Hepatocyte (in vitro differentiated cells): ENCODE measurements around the gene COMT. TPM values are rescaled to one million over a fixed set of nuclear protein-coding genes. Genes with fewer than 3 reads are reported as not detected.

Source experiments
- DNase-seq: peaks from one replicate; pipeline ENCODE4 v3.0.0-alpha.2; 2016; ENCODE audit warnings: low spot score
- H2AFZ ChIP-seq: fragments of 200-600 bp; sonication (generic); 2 replicates; pipeline ENCODE4 v1.6.0; 2016; ENCODE audit warnings: antibody characterized with exemption, mild to moderate bottlenecking
- H3K27ac ChIP-seq: fragments of 200-600 bp; sonication (generic); 2 replicates; pipeline ENCODE4 v1.5.1; 2016; ENCODE audit warnings: mild to moderate bottlenecking
- H3K27me3 ChIP-seq: fragments of 200-600 bp; sonication (generic); 2 replicates; pipeline ENCODE4 v1.6.1; 2016
- H3K36me3 ChIP-seq: fragments of 200-600 bp; sonication (generic); replicated peaks from 2 replicates; pipeline ENCODE4 v1.5.1; 2016; ENCODE audit warnings: low read depth; ENCODE audit not compliant: insufficient read depth
- H3K4me1 ChIP-seq: fragments of 200-600 bp; sonication (generic); 2 replicates; pipeline ENCODE4 v1.5.1; 2016; ENCODE audit warnings: mild to moderate bottlenecking, moderate library complexity; ENCODE audit not compliant: insufficient read depth
- H3K4me2 ChIP-seq: fragments of 200-600 bp; sonication (generic); 2 replicates; pipeline ENCODE4 v1.6.0; 2016
- H3K4me3 ChIP-seq: fragments of 200-600 bp; sonication (generic); 2 replicates; pipeline ENCODE4 v1.5.1; 2016; ENCODE audit warnings: mild to moderate bottlenecking
- H3K79me2 ChIP-seq: fragments of 200-600 bp; sonication (generic); 2 replicates; pipeline ENCODE4 v1.6.0; 2017; ENCODE audit warnings: mild to moderate bottlenecking
- H3K9me2 ChIP-seq: fragments of 200-600 bp; sonication (generic); replicated peaks from 2 replicates; pipeline ENCODE4 v1.6.0; 2017; ENCODE audit warnings: mild to moderate bottlenecking; ENCODE audit not compliant: insufficient read depth
- H3K9me3 ChIP-seq: fragments of 200-600 bp; sonication (generic); 2 replicates; pipeline ENCODE4 v1.5.1; 2016; ENCODE audit warnings: low read depth, mild to moderate bottlenecking
- H4K20me1 ChIP-seq: fragments of 200-600 bp; sonication (generic); 2 replicates; pipeline ENCODE4 v1.6.0; 2016; ENCODE audit warnings: mild to moderate bottlenecking; ENCODE audit not compliant: insufficient read depth, poor library complexity, severe bottlenecking
- EZH2 ChIP-seq: fragments of 200-600 bp; sonication (generic); IDR thresholded peaks from 2 replicates; pipeline ENCODE4 v1.6.1; 2016; ENCODE audit warnings: antibody characterized with exemption, mild to moderate bottlenecking, borderline replicate concordance
- EZH2phosphoT487 ChIP-seq: fragments of 200-600 bp; sonication (generic); IDR thresholded peaks from one replicate; pipeline ENCODE4 v1.6.1; 2018; ENCODE audit warnings: antibody characterized with exemption, mild to moderate bottlenecking, low read depth, moderate library complexity; ENCODE audit not compliant: unreplicated experiment, severe bottlenecking
- WGBS: methylation state at CpG from one replicate; pipeline ENCODE4 v1.1.6; 2016; ENCODE audit warnings: low lambda C conversion rate; ENCODE audit errors: missing lambda C conversion rate; 5-methylcytosine and 5-hydroxymethylcytosine counted together
- polyA plus RNA-seq: library from polyadenylated mRNA; unstranded; fragments of >200 nt; fragmentation: Nextera tagmentation; extraction: Ambion mirVana; gene quantifications from 2 replicates; pipeline ENCODE4 v1.2.1, GENCODE V29; 2016
- total RNA-seq: library from RNA; depleted of rRNA; stranded (reverse); fragments of >200 nt; gene quantifications from 2 replicates; pipeline ENCODE4 v1.2.3, GENCODE V29; 2014
- TF ChIP-seq, protein P1 (sequence below): fragments of 200-600 bp; sonication (generic); IDR thresholded peaks from 2 replicates; pipeline ENCODE4 v1.5.1; 2016; ENCODE audit warnings: antibody characterized with exemption, mild to moderate bottlenecking; ENCODE audit not compliant: poor library complexity

Gene COMT
- total and polyA plus RNA-seq, 2 experiments from 2014 or later, result 74.5 to 153 TPM

DNA sequence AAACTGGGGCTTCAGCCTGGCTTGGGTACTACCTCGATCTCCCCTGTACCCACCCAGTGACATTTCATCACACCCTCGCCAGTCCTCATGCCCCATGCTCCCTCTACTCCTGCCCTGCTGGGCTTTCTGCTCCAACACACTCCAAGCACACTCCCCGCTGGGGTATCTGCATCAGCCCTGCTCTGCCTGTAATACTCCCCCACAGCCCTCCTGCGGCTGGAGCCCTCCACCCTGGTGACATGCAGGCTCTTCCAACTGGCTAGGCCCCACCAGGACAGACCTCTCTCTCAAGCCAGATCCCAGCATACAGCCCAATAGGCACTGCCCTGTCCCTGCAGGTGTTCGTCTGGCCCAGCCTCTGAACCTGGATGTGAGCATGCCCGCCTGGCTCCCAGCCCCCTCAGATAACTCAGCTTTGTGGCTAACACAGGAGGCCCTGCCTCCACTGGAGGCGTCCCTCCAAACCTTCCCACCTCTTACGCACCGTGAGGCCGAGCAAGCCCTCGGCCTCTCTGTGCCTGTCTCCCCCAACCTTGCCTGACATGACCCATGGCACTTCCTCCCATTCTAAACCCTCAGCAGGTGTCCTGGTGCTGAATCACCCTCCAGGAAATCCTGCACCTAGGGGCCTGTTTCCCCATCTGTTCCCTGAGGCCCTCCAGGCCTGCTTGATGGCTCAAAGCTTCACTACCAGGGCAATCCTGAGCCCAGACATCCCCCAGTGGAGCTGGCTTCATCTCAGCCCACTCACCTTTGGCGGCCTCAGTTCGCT lies 33.5 kb downstream of the COMT start:
- Histone ChIP-seq H3K27ac (no peak overlapping the region), H3K4me2 (no peak overlapping the region), H3K9me3 (no peaks in the 10 kb centered on the region), H2AFZ (no peak overlapping the region), H3K4me1 (no peaks in the 10 kb centered on the region), H3K4me3 (no peak overlapping the region), H3K79me2 (no peaks in the 10 kb centered on the region), H4K20me1 (no peaks in the 10 kb centered on the region), H3K36me3 (no peaks in the 10 kb centered on the region), H3K27me3 (no peaks in the 10 kb centered on the region), H3K9me2 (no peaks in the 10 kb centered on the region)
- WGBS, result 91% methylated on average over 13 of the region's 13 CpGs
- DNase-seq, result no peak
- TF ChIP-seq, protein P1, sequence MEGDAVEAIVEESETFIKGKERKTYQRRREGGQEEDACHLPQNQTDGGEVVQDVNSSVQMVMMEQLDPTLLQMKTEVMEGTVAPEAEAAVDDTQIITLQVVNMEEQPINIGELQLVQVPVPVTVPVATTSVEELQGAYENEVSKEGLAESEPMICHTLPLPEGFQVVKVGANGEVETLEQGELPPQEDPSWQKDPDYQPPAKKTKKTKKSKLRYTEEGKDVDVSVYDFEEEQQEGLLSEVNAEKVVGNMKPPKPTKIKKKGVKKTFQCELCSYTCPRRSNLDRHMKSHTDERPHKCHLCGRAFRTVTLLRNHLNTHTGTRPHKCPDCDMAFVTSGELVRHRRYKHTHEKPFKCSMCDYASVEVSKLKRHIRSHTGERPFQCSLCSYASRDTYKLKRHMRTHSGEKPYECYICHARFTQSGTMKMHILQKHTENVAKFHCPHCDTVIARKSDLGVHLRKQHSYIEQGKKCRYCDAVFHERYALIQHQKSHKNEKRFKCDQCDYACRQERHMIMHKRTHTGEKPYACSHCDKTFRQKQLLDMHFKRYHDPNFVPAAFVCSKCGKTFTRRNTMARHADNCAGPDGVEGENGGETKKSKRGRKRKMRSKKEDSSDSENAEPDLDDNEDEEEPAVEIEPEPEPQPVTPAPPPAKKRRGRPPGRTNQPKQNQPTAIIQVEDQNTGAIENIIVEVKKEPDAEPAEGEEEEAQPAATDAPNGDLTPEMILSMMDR, result no peak
- TF ChIP-seq EZH2phosphoT487 (no peak), EZH2 (no peak)

DNA sequence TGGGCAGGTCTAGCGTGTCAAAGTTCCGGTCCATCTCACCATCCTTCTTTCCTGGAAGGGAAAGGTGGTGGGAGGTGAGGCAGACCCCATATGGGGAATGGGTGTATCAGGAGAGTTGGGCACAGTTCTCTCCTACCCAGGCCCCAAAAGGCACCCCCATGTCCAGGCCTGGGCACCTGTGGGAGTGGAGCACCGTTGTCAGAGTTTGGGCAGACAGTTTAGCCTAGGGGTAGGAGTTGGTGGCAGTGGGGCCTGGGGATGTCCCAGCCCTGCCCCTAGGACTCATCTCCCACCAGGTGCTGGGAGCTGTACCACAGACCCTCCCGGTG lies 34.1 kb downstream of the COMT start:
- 80% methylated on average over 4 of the region's 4 CpGs for WGBS
- no peak overlapping the region for H2AFZ ChIP-seq
- H3K4me1 ChIP-seq, result no peaks in the 10 kb centered on the region
- no peaks in the 10 kb centered on the region for H3K36me3 ChIP-seq
- no peak for DNase-seq
- H3K79me2 ChIP-seq, result no peaks in the 10 kb centered on the region
- no peaks in the 10 kb centered on the region for H4K20me1 ChIP-seq
- H3K4me2 ChIP-seq, result no peak overlapping the region
- no peaks in the 10 kb centered on the region for H3K9me2 ChIP-seq
- no peaks in the 10 kb centered on the region for H3K9me3 ChIP-seq
- TF ChIP-seq EZH2phosphoT487 (no peak), EZH2 (no peak)
- TF ChIP-seq, protein P1, result no peak
- no peak overlapping the region for H3K27ac ChIP-seq
- no peak overlapping the region for H3K4me3 ChIP-seq
- H3K27me3 ChIP-seq, result no peaks in the 10 kb centered on the region

DNA sequence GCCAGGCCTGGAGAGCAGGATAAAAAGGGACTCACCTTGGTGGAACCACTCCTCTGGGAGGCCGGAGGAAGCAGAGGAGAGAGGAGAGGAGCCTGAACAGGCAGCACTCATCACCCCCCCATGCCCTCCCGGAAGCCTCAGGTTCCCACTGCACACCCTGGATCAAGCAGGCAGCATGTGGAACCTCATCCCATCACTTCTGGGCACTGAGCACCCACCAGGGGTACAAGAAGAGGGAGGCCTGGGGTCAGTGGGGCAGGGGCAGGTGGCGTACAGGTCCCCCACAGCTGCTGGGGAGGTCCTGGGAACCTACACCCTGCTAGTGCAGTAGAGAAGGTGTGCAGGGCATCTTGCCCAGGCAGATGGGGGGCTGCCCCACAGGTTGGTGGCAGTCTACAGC lies 35.1 kb downstream of the COMT start:
- H3K4me1 ChIP-seq, result no peaks in the 10 kb centered on the region
- H3K4me3 ChIP-seq, result no peak overlapping the region
- H3K79me2 ChIP-seq, result no peaks in the 10 kb centered on the region
- H3K36me3 ChIP-seq, result no peaks in the 10 kb centered on the region
- H3K27ac ChIP-seq, result no peak overlapping the region
- no peaks in the 10 kb centered on the region for H4K20me1 ChIP-seq
- no peaks in the 10 kb centered on the region for H3K9me3 ChIP-seq
- 94% methylated on average over 3 of the region's 3 CpGs for WGBS
- H2AFZ ChIP-seq, result no peak overlapping the region
- H3K27me3 ChIP-seq, result no peaks in the 10 kb centered on the region
- DNase-seq, result no peak
- no peaks in the 10 kb centered on the region for H3K9me2 ChIP-seq
- no peak for TF ChIP-seq EZH2phosphoT487
- no peak for TF ChIP-seq EZH2
- TF ChIP-seq, protein P1, result no peak
- no peak overlapping the region for H3K4me2 ChIP-seq
